Hematopoietic multipotent progenitor cell treated with erythropoietin and hydrocortisone succinate and interleukin-3 and kit ligand, for 15 days (in vitro differentiated cells): ENCODE results near the gene STPG2.
"Not testable (repeated sequence)": the region's sequence is repeated elsewhere in the genome, so short reads cannot be mapped to it uniquely, and the experiment has no call there.

Experiments
- DNase-seq: peaks from one replicate; pipeline ENCODE4 v3.0.0-alpha.2; 2015; ENCODE audit warnings: low spot score

The STPG2 gene

DNA sequence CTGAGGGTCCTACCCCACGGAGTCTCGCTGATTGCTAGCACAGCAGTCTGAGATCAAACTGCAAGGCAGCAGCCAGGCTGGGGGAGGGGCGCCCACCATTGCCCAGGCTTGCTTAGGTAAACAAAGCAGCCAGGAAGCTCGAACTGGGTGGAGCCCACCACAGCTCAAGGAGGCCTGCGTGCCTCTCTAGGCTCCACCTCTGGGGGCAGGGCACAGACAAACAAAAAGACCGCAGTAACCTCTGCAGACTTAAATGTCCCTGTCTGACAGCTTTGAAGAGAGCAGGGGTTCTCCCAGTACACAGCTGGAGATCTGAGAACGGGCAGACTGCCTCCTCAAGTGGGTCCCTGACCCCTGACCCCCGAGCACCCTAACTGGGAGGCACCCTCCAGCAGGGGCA is 509.4 kb downstream of the STPG2 start:
- not testable (repeated sequence) for DNase-seq

- no peak for DNase-seq
Observed at GRCh38 chr4:97627750-97628149, 515.5 kb downstream of the STPG2 start.

GRCh38 chr4:97624204-97624603 is 519.1 kb downstream of the STPG2 start:
- DNase-seq, result no peak

- no peak for DNase-seq
Observed at GRCh38 chr4:97605932-97606331, 537.3 kb downstream of the STPG2 start.

DNA sequence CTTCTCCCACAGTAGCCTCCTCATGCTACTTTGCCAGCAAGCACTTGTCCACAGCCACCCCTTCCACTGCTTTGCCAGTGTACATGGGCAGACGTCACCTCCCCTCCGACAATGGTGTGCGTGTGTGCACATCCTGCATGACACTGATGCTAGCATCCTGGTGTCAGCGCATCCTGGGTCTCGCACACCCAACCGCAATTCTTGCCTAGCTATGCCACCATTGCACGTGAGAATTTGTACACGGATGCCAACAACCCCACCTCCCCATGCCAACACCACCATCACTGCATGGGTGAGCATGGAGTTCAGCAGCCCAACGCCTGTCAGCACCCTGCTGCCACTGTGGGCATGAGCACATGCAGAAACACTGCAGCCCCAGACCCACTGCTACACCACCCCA is 550.0 kb downstream of the STPG2 start:
- no peak for DNase-seq

DNA sequence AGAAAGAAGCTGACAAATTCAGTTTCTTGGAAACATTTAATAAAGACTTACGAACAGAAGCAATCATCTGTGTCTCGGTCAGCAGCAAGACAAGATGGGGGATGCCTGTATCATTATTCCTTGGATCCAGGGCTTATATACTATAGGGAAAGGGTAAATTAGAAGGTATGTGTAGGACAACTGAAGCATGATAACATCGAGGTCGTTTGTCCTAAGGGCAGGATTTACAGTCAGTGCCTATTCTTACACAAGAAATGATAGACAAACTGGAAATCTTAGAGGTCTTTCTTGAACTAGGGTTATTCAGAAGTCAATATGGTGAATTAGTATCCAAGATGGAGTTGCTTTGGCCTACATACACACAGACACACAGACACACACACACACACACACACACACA is 553.0 kb downstream of the STPG2 start:
- no peak for DNase-seq

- no peak for DNase-seq
Observed at GRCh38 chr4:97589481-97590196, 553.6 kb downstream of the STPG2 start.

- DNase-seq, result no peak
Observed at GRCh38 chr4:97587912-97588311, 555.4 kb downstream of the STPG2 start.

GRCh38 chr4:97585274-97585673 is 558.0 kb downstream of the STPG2 start:
- DNase-seq, result no peak

GRCh38 chr4:97582890-97583289 is 560.4 kb downstream of the STPG2 start:
- no peak for DNase-seq

GRCh38 chr4:97577004-97577403 is 566.3 kb downstream of the STPG2 start:
- no peak for DNase-seq

GRCh38 chr4:97560009-97560408 is 583.3 kb downstream of the STPG2 start:
- DNase-seq, result no peak

- DNase-seq, result no peak
Observed at GRCh38 chr4:97558204-97558778, 585.0 kb downstream of the STPG2 start.

- not testable (repeated sequence) for DNase-seq
Observed at GRCh38 chr4:97550637-97551036, 592.6 kb downstream of the STPG2 start.

GRCh38 chr4:97548943-97549583 is 594.2 kb downstream of the STPG2 start:
- no peak for DNase-seq

DNA sequence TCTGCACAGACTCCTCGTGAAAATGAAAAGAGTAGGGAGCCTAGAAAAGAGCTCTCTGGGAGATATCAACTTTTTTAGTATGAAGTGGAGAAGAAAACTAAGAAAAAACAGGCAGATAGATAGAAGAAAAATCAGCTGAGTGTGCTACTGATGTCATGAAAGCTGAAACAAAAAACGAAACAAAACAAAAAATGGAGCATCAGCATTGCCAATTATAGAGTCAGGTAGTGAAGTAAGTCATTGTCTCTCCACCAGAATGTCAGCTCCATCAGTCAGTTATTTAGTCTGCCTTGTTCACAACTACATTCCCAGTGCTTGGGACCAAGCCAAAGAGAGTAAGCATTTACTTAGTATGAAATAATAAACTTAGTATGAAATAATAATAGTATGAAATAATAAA is 595.1 kb downstream of the STPG2 start:
- no peak for DNase-seq

GRCh38 chr4:97531351-97531750 is 611.9 kb downstream of the STPG2 start:
- DNase-seq, result no peak

DNA sequence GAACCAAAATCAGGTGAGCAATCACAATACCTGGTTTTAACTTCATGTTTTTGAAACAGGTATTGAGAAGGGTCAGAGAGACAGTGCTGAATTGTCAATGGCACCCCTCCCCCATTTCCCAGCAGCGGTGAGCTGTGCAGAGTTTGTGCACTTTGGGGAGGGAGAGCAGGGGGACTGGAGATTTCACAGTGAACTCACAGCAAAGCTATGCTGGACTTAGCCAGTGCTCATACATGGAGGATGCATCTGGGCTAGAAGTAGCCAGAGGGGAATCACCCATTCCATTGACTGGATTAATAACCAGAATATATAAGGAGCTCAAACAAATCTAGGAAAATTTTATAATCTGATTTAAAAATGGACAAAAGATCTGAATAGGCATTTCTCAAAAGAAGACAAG is 612.6 kb downstream of the STPG2 start:
- no peak for DNase-seq

DNA sequence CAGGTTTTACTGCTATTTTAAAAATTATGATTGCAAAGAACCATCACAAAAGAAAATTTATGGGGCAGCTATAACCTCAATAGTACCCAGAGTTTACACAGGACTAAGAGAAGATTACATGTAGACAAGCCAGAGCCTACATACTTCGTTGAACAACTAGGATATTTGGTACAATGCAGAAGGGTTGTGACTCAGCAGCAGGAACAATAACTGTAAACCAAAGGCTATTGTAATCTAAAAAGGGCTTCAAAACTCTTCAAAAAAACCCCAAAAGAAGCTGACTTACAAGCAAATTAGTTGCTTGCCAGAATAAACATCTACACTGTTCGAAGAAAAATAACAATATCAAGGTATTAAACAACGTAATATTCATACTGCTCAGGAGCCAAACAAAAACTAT is 618.0 kb downstream of the STPG2 start:
- no peak for DNase-seq

GRCh38 chr4:97517939-97518338 is 625.3 kb downstream of the STPG2 start:
- no peak for DNase-seq

DNA sequence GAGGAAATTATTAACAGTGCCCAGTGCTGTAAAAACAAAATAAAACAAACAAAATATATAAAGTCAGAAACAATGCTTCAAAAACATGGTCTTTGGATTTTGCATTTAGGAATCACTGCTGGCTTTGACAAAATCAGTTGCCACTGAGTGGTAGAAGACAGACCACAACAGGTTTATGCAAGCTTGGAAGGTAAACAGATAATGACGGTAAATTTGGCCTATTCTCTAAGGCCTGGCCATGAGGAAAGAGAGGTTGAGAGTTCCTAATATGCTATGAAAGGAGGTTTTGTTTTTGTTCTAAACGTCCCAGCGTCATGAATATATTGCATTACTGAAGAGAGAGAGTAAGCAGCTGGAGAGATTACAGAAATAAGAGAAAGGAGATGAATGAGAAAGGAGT is 629.4 kb downstream of the STPG2 start:
- DNase-seq, result no peak
